Endothelial cell (in vitro differentiated cells): Measurements from ENCODE around the gene MORC3. TPM values are rescaled to one million over a fixed set of nuclear protein-coding genes. Genes with fewer than 3 reads are reported as not detected.
A peak's percentile ranks its signal among the peaks of the same experiment; 100 is the strongest.
"Not testable (repeated sequence)": the region's sequence is repeated elsewhere in the genome, so short reads cannot be mapped to it uniquely, and the experiment has no call there.

ENCODE experiments used
- DNase-seq: peaks from one replicate; pipeline ENCODE4 v3.0.0; 2021; ENCODE audit warnings: low spot score
- H3K27ac Mint-ChIP-seq: one replicate; pipeline ENCODE4 v1.8.0; 2021; ENCODE audit warnings: mixed read lengths, inconsistent platforms; ENCODE audit not compliant: unreplicated experiment
- H3K27me3 Mint-ChIP-seq: one replicate; pipeline ENCODE4 v1.8.0; 2021; ENCODE audit warnings: mild to moderate bottlenecking, moderate library complexity, mixed read lengths, inconsistent platforms; ENCODE audit not compliant: unreplicated experiment
- H3K36me3 Mint-ChIP-seq: one replicate; pipeline ENCODE4 v1.8.0; 2021; ENCODE audit warnings: mild to moderate bottlenecking, low read depth, mixed read lengths, inconsistent platforms; ENCODE audit not compliant: unreplicated experiment
- H3K4me1 Mint-ChIP-seq: one replicate; pipeline ENCODE4 v1.8.0; 2021; ENCODE audit warnings: mild to moderate bottlenecking, mixed read lengths, inconsistent platforms; ENCODE audit not compliant: unreplicated experiment
- H3K4me3 Mint-ChIP-seq: one replicate; pipeline ENCODE4 v1.8.0; 2021; ENCODE audit warnings: mild to moderate bottlenecking, mixed read lengths, inconsistent platforms; ENCODE audit not compliant: unreplicated experiment
- H3K9me3 Mint-ChIP-seq: one replicate; pipeline ENCODE4 v1.8.0; 2021; ENCODE audit warnings: mixed read lengths, inconsistent platforms; ENCODE audit not compliant: unreplicated experiment
- total RNA-seq: library from RNA; stranded (reverse); fragmentation: NEBNext Ultra II Directional; extraction: Animal tissue kit (Norgen Biotek cat#: 25700); gene quantifications from one replicate; pipeline ENCODE4 v1.2.1, GENCODE V29; 2021; ENCODE audit not compliant: unreplicated experiment
- TF ChIP-seq, protein P1 (sequence below): fragments of 200-600 bp; sonication (generic); IDR thresholded peaks from one replicate; pipeline ENCODE4 v1.5.0; 2021; ENCODE audit warnings: antibody characterized with exemption; ENCODE audit not compliant: unreplicated experiment

The MORC3 gene
- total RNA-seq, 1 donor from 2014 or later, result 43.0 TPM

GRCh38 chr21:36325373-36326010, 5.5 kb downstream of the MORC3 start:
- DNase-seq, result no peak
- Mint-ChIP-seq H3K9me3 (no peaks in the 10 kb centered on the region), H3K27me3 (peaks cover 5% of the 10 kb centered on the region), H3K27ac (no peak overlapping the region), H3K36me3 (peaks cover 15% of the 10 kb centered on the region), H3K4me1 (peaks cover 34% of the 10 kb centered on the region), H3K4me3 (no peak overlapping the region)
- TF ChIP-seq, protein P1, sequence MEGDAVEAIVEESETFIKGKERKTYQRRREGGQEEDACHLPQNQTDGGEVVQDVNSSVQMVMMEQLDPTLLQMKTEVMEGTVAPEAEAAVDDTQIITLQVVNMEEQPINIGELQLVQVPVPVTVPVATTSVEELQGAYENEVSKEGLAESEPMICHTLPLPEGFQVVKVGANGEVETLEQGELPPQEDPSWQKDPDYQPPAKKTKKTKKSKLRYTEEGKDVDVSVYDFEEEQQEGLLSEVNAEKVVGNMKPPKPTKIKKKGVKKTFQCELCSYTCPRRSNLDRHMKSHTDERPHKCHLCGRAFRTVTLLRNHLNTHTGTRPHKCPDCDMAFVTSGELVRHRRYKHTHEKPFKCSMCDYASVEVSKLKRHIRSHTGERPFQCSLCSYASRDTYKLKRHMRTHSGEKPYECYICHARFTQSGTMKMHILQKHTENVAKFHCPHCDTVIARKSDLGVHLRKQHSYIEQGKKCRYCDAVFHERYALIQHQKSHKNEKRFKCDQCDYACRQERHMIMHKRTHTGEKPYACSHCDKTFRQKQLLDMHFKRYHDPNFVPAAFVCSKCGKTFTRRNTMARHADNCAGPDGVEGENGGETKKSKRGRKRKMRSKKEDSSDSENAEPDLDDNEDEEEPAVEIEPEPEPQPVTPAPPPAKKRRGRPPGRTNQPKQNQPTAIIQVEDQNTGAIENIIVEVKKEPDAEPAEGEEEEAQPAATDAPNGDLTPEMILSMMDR, result no peak

- peaks cover 6% of the 10 kb centered on the region for H3K36me3 Mint-ChIP-seq
- peak; percentile 44 for DNase-seq
- peaks cover 13% of the 10 kb centered on the region for H3K4me1 Mint-ChIP-seq
- TF ChIP-seq, protein P1, result peak; percentile 64
- H3K4me3 Mint-ChIP-seq, result no peak overlapping the region
- no peaks in the 10 kb centered on the region for H3K27me3 Mint-ChIP-seq
- no peaks in the 10 kb centered on the region for H3K9me3 Mint-ChIP-seq
- no peak overlapping the region for H3K27ac Mint-ChIP-seq
These were observed 10.9 kb downstream of the MORC3 start for GRCh38 chr21:36330904-36331303.

GRCh38 chr21:36337099-36337509, 17.1 kb downstream of the MORC3 start:
- Mint-ChIP-seq H3K4me3 (no peak overlapping the region), H3K27me3 (no peaks in the 10 kb centered on the region), H3K27ac (no peak overlapping the region), H3K4me1 (no peaks in the 10 kb centered on the region), H3K36me3 (peaks cover 14% of the 10 kb centered on the region), H3K9me3 (no peaks in the 10 kb centered on the region)
- DNase-seq, result no peak
- TF ChIP-seq, protein P1, result no peak

DNA sequence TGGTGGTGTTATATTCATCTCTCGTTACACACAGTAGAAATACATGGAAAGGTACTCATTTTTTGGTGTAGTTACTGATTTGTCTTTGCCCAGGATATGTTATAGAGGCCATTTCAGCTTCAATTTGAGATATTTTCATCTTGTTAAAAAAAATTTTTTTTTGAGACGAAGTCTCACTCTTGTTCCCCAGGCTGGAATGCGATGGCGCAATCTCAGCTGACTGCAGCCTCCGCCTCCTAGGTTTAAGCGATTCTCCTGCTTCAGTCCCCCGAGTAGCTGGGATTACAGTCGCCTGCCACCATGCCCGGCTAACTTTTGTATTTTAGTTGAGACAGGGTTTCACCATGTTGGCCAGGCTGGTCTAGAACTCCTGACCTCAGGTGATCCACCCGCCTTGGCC, 19.0 kb downstream of the MORC3 start:
- no peak overlapping the region for H3K4me3 Mint-ChIP-seq
- no peaks in the 10 kb centered on the region for H3K4me1 Mint-ChIP-seq
- TF ChIP-seq, protein P1, result no peak
- no peak overlapping the region for H3K27ac Mint-ChIP-seq
- DNase-seq, result no peak
- no peaks in the 10 kb centered on the region for H3K27me3 Mint-ChIP-seq
- no peaks in the 10 kb centered on the region for H3K9me3 Mint-ChIP-seq
- peaks cover 19% of the 10 kb centered on the region for H3K36me3 Mint-ChIP-seq

- H3K4me3 Mint-ChIP-seq, H3K27me3 Mint-ChIP-seq, H3K4me1 Mint-ChIP-seq, DNase-seq, H3K27ac Mint-ChIP-seq, H3K9me3 Mint-ChIP-seq: not testable (repeated sequence)
- peaks cover 21% of the 10 kb centered on the region for H3K36me3 Mint-ChIP-seq
These were observed 22.6 kb downstream of the MORC3 start for GRCh38 chr21:36342581-36342980.
